Liver (tissue), 9 donors: Measurements from ENCODE around the gene KEAP1. TPM values are rescaled to one million over a fixed set of nuclear protein-coding genes. Genes with fewer than 3 reads are reported as not detected.

Experiments used
- DNase-seq: peaks from one replicate; pipeline ENCODE4 v3.0.0-alpha.2; 2017; ENCODE audit warnings: low spot score
- H3K27ac ChIP-seq, 2 donors: one replicate each; pipeline ENCODE4 v1.7.0; 2013; ENCODE audit warnings: inconsistent platforms in 2 of 2, low read length in 2 of 2, control low read depth in 1 of 2, low read depth in 1 of 2, mild to moderate bottlenecking in 1 of 2
- H3K27me3 ChIP-seq, 4 donors: one replicate each; pipeline versions ENCODE4 v1.6.1 to v1.7.0; 2013; ENCODE audit warnings: low read length in 3 of 4, inconsistent platforms in 1 of 4, mild to moderate bottlenecking in 1 of 4, moderate library complexity in 1 of 4; ENCODE audit not compliant: control insufficient read depth in 4 of 4, insufficient read depth in 4 of 4
- H3K36me3 ChIP-seq, 4 donors: one replicate each; pipeline versions ENCODE4 v1.6.1 to v1.7.0; 2013; ENCODE audit warnings: low read length in 3 of 4, mild to moderate bottlenecking in 3 of 4, low read depth in 1 of 4, moderate library complexity in 1 of 4; ENCODE audit not compliant: control insufficient read depth in 4 of 4, insufficient read depth in 3 of 4
- H3K4me1 ChIP-seq, 4 donors: one replicate each; pipeline versions ENCODE4 v1.6.1 to v1.7.0; 2013; ENCODE audit warnings: low read length in 3 of 4, mild to moderate bottlenecking in 3 of 4, moderate library complexity in 1 of 4; ENCODE audit not compliant: control insufficient read depth in 4 of 4, insufficient read depth in 4 of 4
- H3K4me3 ChIP-seq, 3 donors: one replicate each; pipeline versions ENCODE4 v1.6.1 to v1.7.0; 2013; ENCODE audit warnings: low read length in 3 of 3, control low read depth in 1 of 3, low read depth in 1 of 3, mild to moderate bottlenecking in 1 of 3
- H3K9ac ChIP-seq, 2 donors: one replicate each; pipeline ENCODE4 v1.7.0; 2013; ENCODE audit warnings: low read length in 2 of 2, mild to moderate bottlenecking in 2 of 2, moderate library complexity in 2 of 2, control low read depth in 1 of 2, low read depth in 1 of 2
- H3K9me3 ChIP-seq, 4 donors: one replicate each; pipeline versions ENCODE4 v1.6.1 to v1.7.0; 2013; ENCODE audit warnings: low read length in 3 of 4; ENCODE audit not compliant: control insufficient read depth in 4 of 4
- ATF3 ChIP-seq: IDR thresholded peaks from 2 replicates; pipeline ENCODE4 v1.6.1; 2016; ENCODE audit warnings: antibody characterized with exemption
- CTCF ChIP-seq: fragments of 150-350 bp; IDR thresholded peaks from 2 replicates; pipeline ENCODE4 v1.5.1; 2017; ENCODE audit warnings: improper control_type of control experiment, low read depth, low read length; ENCODE audit not compliant: missing input control
- EGR1 ChIP-seq, 2 donors: IDR thresholded peaks; 2 replicates each; pipeline ENCODE4 v1.6.1; 2016 to 2018; ENCODE audit warnings: antibody characterized with exemption in 2 of 2, low read depth in 2 of 2
- FOXA2 ChIP-seq: IDR thresholded peaks from 2 replicates; pipeline ENCODE4 v1.6.1; 2016; ENCODE audit warnings: antibody characterized with exemption
- MAX ChIP-seq: IDR thresholded peaks from 2 replicates; pipeline ENCODE4 v1.6.1; 2016; ENCODE audit warnings: antibody characterized with exemption
- RAD21 ChIP-seq, 2 donors: IDR thresholded peaks; 2 replicates each; pipeline ENCODE4 v1.6.1; 2016; ENCODE audit warnings: antibody characterized with exemption in 2 of 2, mild to moderate bottlenecking in 2 of 2
- REST ChIP-seq: IDR thresholded peaks from 2 replicates; pipeline ENCODE4 v1.6.1; 2016; ENCODE audit warnings: antibody characterized with exemption, mild to moderate bottlenecking
- RXRA ChIP-seq, 2 donors: IDR thresholded peaks; 2 replicates each; pipeline ENCODE4 v1.6.1; 2017 to 2018; ENCODE audit warnings: antibody characterized with exemption in 2 of 2, mild to moderate bottlenecking in 1 of 2
- SP1 ChIP-seq: IDR thresholded peaks from 2 replicates; pipeline ENCODE4 v1.6.1; 2018; ENCODE audit warnings: antibody characterized with exemption, mild to moderate bottlenecking
- TAF1 ChIP-seq: conservative IDR thresholded peaks from 2 replicates; pipeline ENCODE4 v1.6.1; 2016; ENCODE audit warnings: antibody characterized with exemption, mild to moderate bottlenecking
- YY1 ChIP-seq: IDR thresholded peaks from 2 replicates; pipeline ENCODE4 v1.6.1; 2016; ENCODE audit warnings: antibody characterized with exemption, mild to moderate bottlenecking
- ZBTB33 ChIP-seq: IDR thresholded peaks from 2 replicates; pipeline ENCODE4 v1.6.1; 2016; ENCODE audit warnings: antibody characterized with exemption
- WGBS: extraction: QIAGEN DNeasy Blood & Tissue Kit; methylation state at CpG from one replicate; pipeline ENCODE4 v1.1.7; 2013; 5-methylcytosine and 5-hydroxymethylcytosine counted together
- polyA plus RNA-seq, 2 donors: library from polyadenylated mRNA; stranded (reverse) in 1 of 2; unstranded in 1 of 2; fragments of 200-250 nt in 1 of 2; fragments of >200 nt in 1 of 2; fragmentation: Nextera tagmentation in 1 of 2; extraction: Ambion mirVana in 1 of 2; gene quantifications; one replicate each; pipeline versions ENCODE4 v1.2.1 to v1.2.3, GENCODE V29; 2013 to 2015
- total RNA-seq, 2 donors: library from RNA; depleted of rRNA; stranded (reverse); fragments of >200 nt; gene quantifications; one replicate each; pipeline ENCODE4 v1.2.3, GENCODE V29; 2014
- donor health status: healthy.
- donor health status: healthy.
- donor health status: healthy.
- donor health status: healthy.
- donor health status: healthy.

KEAP1 gene
- total and polyA plus RNA-seq, 4 donors: 44.3 to 62.3 (median 48.0) TPM

GRCh38 chr19:10468133-10468532 is 35.0 kb downstream of the KEAP1 start:
- Histone ChIP-seq H3K27ac (no peak overlapping the region), H3K36me3 (peaks cover 0 to 3% (median under 1%) of the 10 kb centered on the region in 4 donors), H3K4me3 (no peak overlapping the region), H3K9me3 (no peaks in the 10 kb centered on the region), H3K4me1 (no peaks in the 10 kb centered on the region), H3K9ac (no peak overlapping the region), H3K27me3 (no peaks in the 10 kb centered on the region)
- no peak for DNase-seq
- TF ChIP-seq CTCF (no peak), ATF3 (no peak), MAX (no peak), ZBTB33 (no peak), TAF1 (no peak), FOXA2 (no peak), EGR1 (IDR thresholded peaks at IDR 0.05; ENCODE audit: low read depth in 2 of 2) (no peak), RAD21 (IDR thresholded peaks at IDR 0.05) (no peak), REST (no peak)
- 78% methylated on average over 12 of the region's 12 CpGs for WGBS

GRCh38 chr19:10467104-10467706 is 36.0 kb downstream of the KEAP1 start:
- DNase-seq: no peak
- TF ChIP-seq ATF3: no peak
- no peak for TF ChIP-seq EGR1 (IDR thresholded peaks at IDR 0.05; ENCODE audit: low read depth in 2 of 2)
- TF ChIP-seq SP1: no peak
- TF ChIP-seq RXRA (IDR thresholded peaks at IDR 0.05): no peak
- no peak for TF ChIP-seq YY1
- no peak for TF ChIP-seq ZBTB33
- no peak for TF ChIP-seq REST
- TF ChIP-seq RAD21 (IDR thresholded peaks at IDR 0.05): no peak
- Histone ChIP-seq H3K9me3 (no peaks in the 10 kb centered on the region), H3K4me1 (no peaks in the 10 kb centered on the region), H3K4me3 (no peak overlapping the region), H3K27me3 (no peaks in the 10 kb centered on the region), H3K36me3 (peaks cover 0 to 3% (median under 1%) of the 10 kb centered on the region in 4 donors), H3K9ac (no peak overlapping the region), H3K27ac (no peak overlapping the region)
- 87% methylated on average over 20 of the region's 20 CpGs for WGBS
